HG03045 (cell line): ENCODE data around the gene TMEM273.
"Not testable (repeated sequence)": the region's sequence is repeated elsewhere in the genome, so short reads cannot be mapped to it uniquely, and the experiment has no call there.

Experiments used
- ATAC-seq: cut with Tn5 transposase; IDR thresholded peaks from one replicate; pipeline ENCODE4 v1.9.1; 2021; ENCODE audit warnings: mild to moderate bottlenecking, moderate library complexity; ENCODE audit not compliant: unreplicated experiment

The TMEM273 gene

GRCh38 chr10:49207113-49207512 lies 18.9 kb upstream of the TMEM273 start:
- no peak for ATAC-seq

DNA sequence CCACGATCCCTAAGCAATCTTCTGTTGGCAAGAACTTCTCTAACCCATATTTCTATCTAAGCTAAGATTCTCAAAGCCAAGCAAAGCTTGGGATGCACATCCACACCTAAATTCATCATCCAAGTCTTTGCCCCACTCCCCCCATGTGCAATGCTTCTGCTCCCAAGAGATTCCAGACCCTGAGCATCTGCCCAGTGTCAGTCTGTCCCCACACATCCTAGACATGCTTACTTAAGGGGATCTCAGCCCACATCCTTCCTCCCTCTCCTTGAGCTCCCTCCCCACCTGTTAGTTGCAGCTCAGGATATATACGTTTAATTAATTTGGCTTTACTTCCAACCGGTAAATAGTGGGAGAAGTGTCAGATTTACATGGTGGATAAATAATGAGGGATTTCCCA lies 17.0 kb upstream of the TMEM273 start:
- ATAC-seq, result no peak

DNA sequence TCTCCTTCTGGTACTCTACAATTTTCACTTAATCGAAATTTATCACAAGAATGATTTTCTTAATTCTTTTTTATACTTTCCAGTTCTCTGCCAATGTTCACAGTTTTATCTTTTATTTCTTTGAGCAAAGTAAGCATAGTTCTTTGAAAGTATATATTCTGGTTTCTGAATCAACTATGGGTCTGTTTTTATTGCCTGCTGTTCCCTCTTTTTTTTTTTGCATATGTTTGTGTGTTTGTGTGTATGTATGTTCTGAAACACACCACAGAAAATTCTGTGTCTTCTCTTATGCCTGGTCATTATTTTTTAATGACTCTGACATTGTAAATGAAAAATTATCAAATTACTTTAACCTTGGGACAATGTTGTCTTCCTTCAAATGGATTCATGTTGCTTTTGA lies 15.9 kb upstream of the TMEM273 start:
- no peak for ATAC-seq

- ATAC-seq, result no peak
Measured at GRCh38 chr10:49202266-49202665, 14.1 kb upstream of the TMEM273 start.

- no peak for ATAC-seq
Measured at GRCh38 chr10:49200854-49201253, 12.7 kb upstream of the TMEM273 start.

DNA sequence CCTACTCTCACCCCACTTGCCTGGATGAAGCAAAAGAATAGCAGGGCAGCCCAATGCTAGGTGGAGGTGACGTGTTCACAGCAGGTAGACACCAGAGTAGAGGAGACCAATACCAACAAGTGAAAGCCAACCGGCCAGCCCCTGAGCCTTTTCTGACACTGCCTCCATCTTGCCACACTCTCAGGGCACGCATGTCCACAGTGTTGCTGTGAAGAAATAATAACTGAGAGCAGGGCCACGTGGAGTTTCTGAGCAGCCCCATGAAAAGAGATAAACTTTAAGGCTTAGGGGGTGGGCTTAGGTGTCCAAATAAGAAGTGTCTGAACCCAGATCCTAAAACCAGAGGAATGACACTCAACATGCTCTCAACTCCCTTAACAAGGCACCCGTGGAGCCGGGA lies 9.0 kb upstream of the TMEM273 start:
- no peak for ATAC-seq

DNA sequence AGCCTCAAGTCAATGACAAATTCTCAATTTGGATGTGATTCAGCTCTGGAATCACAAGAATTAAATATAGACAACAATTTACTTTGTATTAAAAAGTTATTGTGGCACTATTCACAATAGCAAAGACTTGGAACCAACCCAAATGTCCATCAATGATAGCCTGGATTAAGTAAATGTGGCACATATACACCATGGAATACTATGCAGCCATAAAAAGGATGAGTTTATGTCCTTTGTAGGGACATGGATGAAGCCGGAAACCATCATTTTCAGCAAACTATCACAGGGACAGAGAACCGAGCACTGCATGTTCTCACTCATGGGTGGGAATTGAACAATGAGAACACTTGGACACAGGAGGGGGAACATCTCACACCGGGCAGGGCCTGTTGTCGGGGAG lies 7.7 kb upstream of the TMEM273 start:
- not testable (repeated sequence) for ATAC-seq

DNA sequence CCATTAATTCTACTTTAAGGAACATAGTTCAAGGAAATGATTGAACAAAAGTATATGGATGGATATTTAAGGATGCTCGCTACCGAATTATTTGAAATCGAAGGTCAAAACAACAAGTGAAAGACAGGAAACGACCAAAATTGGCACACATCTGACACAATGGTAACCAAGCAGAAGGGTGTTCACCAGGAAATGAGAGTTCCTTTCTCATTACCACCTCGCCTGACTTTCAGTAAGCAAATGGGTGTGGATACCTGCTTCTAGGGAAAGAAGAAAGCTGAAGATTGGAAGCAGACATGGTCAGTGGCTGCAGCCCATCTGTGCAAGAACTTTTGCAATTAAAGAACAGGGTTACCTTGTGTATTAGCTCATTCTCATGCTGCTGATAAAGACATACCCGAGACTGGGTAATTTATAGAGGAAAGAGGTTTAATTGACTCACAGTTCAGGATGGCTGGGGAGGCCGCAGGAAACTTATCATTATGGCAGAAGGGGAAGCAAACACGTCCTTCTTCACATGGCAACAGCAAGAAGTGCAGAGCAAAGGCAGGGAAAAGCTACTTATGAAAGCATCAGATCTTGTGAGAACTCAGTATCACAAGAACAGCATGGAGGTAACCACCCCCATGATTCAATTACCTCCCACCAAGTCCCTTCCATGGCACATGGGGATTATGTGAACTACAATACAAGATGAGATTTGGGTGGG lies 6.2 kb upstream of the TMEM273 start:
- ATAC-seq, result no peak

- no peak for ATAC-seq
Measured at GRCh38 chr10:49191349-49191748, 3.2 kb upstream of the TMEM273 start.

GRCh38 chr10:49189422-49189821 lies 1.2 kb upstream of the TMEM273 start:
- no peak for ATAC-seq

GRCh38 chr10:49187044-49187484 lies 1.1 kb downstream of the TMEM273 start:
- no peak for ATAC-seq

- ATAC-seq, result no peak
Measured at GRCh38 chr10:49186613-49187012, 1.6 kb downstream of the TMEM273 start.

DNA sequence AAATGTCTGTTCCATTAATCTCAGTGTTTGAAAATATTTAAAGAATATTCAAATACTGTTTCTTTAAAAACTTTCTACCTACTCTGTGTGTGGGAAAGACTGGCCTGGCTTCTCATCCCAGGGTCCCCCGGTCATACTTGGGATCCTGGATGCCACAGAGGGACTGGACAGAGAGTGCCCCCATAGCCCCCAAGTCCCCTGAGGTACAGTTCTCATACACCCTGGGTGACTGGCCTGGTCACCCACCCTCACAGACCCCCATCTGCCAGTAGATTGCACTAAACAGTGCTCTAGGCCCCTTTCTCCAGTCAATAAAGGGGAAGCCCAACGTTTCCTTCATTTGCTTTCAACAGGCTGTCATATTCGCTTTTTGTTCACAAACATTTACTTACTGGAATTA lies 3.0 kb downstream of the TMEM273 start:
- no peak for ATAC-seq

- ATAC-seq, result no peak
Measured at GRCh38 chr10:49184642-49185111, 3.5 kb downstream of the TMEM273 start.

- no peak for ATAC-seq
Measured at GRCh38 chr10:49183596-49184542, 4.3 kb downstream of the TMEM273 start.

DNA sequence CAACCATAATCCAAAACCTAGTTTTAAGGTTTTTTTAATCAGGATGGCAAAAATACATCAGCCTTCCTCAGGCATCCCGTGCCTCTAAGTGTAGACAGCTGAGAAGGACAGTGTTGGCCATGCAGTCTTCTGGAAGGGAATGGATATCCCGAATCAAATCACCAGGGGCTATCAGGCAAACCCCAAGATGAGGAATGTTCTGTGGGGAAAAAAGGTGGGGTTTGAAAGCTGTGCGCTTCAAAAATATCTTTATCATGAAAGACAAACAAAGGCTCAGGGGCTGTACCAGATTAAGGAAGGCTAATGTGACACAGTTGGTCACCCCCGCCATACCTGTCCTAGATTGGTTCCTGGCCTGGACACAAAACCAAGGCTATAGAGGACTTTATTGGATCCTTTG lies 5.4 kb downstream of the TMEM273 start:
- ATAC-seq, result no peak

DNA sequence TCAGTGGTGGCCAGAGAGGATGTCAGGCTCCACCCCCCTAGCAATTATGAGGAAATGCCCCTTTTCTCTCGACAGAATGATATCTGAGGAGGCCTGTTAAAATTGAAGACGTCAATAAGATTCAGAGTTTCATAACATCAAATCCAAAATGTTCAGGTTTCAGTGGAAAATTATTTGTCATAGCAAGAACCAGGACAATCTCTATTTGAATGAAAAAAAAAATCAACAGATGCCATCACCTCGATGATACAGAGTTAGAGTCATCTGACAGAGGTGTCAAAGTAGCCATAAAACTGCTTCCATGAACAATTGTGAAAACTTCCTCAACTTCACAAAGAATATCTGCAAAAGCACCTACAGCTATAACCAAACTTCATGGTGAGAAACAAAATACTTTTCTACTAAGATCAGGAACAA lies 7.7 kb downstream of the TMEM273 start:
- ATAC-seq, result no peak

DNA sequence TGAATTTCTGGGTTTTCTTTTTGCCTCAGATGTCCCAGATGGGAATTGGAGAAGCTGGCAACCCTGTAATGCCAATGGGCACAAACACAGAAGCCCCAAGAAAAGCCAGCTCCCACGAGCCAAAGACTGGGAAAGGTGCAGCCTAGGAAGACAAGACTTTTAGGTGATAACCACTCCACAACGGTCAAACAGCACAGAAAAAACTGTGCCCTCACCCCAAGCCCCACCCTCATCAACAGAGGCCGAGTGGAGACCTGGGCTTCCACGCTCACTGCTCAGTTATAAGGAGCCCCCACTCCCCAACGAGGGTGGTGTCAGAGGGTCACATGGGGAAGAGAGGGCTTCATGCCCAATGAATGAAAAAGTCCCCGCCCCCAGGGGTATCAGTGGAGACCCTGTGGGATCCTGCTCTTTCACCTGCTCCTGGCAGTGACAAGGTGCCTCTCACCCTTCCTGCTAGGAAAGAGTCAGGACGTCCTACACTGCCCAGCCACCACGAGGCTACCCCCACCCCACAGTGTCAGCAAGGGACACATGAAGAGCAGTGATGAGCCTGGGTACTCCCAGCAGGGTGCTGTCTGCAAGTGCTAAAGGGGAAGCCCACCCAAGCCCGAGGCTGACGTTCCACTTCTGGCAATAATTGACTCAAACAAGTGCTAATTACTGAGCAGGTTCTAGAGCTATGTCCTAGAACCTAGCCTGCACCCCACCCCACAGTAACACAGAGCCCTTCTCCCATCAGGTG lies 8.3 kb downstream of the TMEM273 start:
- ATAC-seq, result no peak

- no peak for ATAC-seq
Measured at GRCh38 chr10:49178489-49179471, 9.4 kb downstream of the TMEM273 start.
